LNCaP clone FGC (cell line): ENCODE results near the gene LCLAT1.

Source experiments
- DNase-seq: peaks from one replicate; pipeline ENCODE4 v3.0.0-alpha.2; 2011; ENCODE audit warnings: low read depth
- H3K4me3 ChIP-seq: 2 replicates; pipeline ENCODE4 v1.5.1; 2011; ENCODE audit warnings: mild to moderate bottlenecking, low read depth, low read length, control low read depth
- TF ChIP-seq, protein P1 (sequence below): IDR thresholded peaks from 2 replicates; pipeline ENCODE4 v1.5.1; 2012; ENCODE audit warnings: mild to moderate bottlenecking; ENCODE audit not compliant: control insufficient read depth, insufficient read depth; ENCODE audit errors: extremely low read depth

The LCLAT1 gene

DNA sequence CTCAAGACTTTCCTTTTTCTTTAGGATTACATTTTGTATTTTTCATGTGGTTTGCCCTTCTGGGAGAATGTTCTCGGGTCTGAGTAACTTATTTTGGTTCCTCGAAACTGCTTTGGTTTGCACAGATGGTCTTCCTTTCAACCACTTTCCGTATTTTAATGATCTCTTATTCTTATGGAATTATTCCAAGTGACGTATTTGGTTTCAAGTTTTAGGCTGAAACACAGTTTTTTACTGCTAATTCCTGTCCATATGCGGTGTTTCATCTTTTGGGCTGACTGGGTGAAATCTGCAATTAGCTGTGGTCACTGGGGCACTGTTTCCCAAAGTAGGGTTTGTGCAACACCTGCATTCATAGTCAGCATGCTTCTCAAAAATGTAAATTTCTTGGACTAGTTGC lies 237.5 kb downstream of the LCLAT1 start:
- no peak for DNase-seq
- H3K4me3 ChIP-seq = no peak overlapping the region
- TF ChIP-seq, protein P1, sequence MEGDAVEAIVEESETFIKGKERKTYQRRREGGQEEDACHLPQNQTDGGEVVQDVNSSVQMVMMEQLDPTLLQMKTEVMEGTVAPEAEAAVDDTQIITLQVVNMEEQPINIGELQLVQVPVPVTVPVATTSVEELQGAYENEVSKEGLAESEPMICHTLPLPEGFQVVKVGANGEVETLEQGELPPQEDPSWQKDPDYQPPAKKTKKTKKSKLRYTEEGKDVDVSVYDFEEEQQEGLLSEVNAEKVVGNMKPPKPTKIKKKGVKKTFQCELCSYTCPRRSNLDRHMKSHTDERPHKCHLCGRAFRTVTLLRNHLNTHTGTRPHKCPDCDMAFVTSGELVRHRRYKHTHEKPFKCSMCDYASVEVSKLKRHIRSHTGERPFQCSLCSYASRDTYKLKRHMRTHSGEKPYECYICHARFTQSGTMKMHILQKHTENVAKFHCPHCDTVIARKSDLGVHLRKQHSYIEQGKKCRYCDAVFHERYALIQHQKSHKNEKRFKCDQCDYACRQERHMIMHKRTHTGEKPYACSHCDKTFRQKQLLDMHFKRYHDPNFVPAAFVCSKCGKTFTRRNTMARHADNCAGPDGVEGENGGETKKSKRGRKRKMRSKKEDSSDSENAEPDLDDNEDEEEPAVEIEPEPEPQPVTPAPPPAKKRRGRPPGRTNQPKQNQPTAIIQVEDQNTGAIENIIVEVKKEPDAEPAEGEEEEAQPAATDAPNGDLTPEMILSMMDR = no peak

DNA sequence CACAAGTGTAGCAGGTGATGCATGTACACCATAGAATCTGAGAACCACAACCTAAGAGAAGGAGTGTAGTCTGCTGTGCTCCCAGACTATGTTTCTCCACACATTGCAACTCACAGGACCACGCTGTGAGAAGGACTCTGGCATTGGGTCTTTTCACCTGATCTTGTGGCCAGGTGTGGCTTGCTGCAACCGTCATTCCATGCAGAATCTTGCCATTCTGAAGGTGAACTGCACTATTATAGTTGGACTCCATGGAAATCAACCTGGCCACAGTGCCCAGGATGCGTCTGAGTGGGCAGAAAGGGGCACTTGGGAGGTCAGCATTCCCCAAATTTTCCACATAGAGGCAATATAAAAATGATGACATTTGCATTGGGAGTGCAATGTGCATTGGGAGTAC lies 237.9 kb downstream of the LCLAT1 start:
- no peak overlapping the region for H3K4me3 ChIP-seq
- DNase-seq = no peak
- TF ChIP-seq, protein P1 = no peak

- TF ChIP-seq, protein P1 = peak; percentile 61
- H3K4me3 ChIP-seq = no peak overlapping the region
- DNase-seq = peak; percentile 43
Measured at GRCh38 chr2:30686000-30686399, 239.0 kb downstream of the LCLAT1 start.

GRCh38 chr2:30686669-30687068 lies 239.6 kb downstream of the LCLAT1 start:
- TF ChIP-seq, protein P1 = no peak
- DNase-seq = no peak
- H3K4me3 ChIP-seq = no peak overlapping the region

DNA sequence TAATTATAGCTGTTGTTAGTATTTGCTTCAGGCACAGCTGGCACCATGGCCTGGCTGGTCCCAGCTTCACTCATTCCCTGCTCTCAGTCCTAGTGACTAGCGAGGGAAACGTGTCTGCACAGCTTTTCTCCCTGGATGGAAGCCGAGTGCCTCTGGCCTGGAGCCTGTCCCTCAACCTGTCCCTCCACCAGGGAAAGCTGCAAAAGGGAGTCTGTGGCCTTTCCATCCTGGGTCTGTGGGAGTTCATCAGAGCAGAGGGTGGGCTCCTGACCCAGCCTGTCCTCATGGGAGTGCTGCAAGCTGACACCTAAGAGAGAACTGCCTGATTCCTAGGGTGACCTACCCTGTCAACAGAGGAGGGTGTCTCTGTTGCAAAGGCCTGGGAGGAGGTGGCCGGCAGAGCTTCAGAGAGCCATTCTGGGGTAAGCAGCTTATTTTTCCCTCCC lies 241.9 kb downstream of the LCLAT1 start:
- TF ChIP-seq, protein P1 = no peak
- H3K4me3 ChIP-seq = no peak overlapping the region
- DNase-seq = no peak

DNA sequence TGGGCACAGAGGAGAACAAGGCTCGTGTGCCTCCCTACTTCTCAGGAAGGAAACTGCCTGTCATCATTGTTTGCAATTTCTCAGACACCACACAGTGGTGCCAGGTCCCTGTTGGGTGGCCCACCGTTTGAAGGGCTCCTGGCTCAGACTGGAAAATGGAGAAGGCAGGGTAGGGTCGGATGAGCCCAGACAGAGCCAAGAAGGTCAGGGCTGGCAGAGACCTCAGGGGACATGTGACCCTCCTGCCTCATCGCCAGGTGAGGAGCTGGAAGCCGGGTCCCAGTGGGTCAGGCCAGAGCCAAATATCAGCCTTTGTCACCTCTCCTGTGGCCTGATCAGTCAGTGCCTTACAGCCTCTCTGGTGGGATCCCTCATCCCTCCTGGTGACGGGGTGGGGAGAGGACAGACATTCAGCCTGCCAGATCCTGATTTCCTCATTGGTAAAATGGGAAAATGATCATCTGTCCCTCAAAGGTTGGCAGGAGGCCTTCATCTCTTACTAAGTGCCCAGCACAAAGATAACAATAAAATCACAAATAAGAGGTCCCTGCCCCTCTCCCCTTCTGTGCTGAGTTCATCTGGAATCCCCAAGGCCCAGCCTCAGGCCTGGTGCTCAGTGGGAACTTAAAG lies 242.6 kb downstream of the LCLAT1 start:
- DNase-seq = no peak
- H3K4me3 ChIP-seq = no peak overlapping the region
- TF ChIP-seq, protein P1 = no peak

DNA sequence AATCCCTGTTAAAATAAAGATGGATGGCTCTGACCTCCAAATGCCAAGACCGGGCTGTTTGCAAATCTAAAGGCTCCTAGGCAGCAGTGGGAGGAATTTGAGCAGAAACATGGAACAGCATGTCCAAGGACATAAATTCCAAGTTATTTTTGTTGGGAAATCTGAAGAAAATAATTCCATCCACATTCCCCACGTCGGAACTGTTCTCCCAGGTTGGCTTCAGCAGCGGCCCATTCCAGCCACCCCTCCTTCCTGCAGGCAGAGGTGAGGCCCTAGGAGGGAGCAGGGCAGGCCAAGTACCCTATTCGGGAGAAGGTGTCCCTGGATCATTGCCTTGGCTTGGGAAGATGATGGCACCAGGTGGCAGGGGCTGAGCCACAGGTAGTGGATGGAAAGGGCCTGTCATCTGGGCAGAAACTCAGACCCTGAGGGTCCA lies 243.1 kb downstream of the LCLAT1 start:
- no peak for DNase-seq
- TF ChIP-seq, protein P1 = no peak
- no peak overlapping the region for H3K4me3 ChIP-seq
